Naive B cell (primary cell): ENCODE measurements around the gene RFX6. TPM values are rescaled to one million over a fixed set of nuclear protein-coding genes. Genes with fewer than 3 reads are reported as not detected.
"Not testable (repeated sequence)": the region's sequence is repeated elsewhere in the genome, so short reads cannot be mapped to it uniquely, and the experiment has no call there.

ENCODE experiments used
- ATAC-seq, 2 donors: fragments of 150-1000 bp; cut with Tn5 transposase; 2 replicates each; pipeline ENCODE4 v1.10.0; 2021; ENCODE audit warnings: low read depth in 2 of 2, mild to moderate bottlenecking in 2 of 2, moderate library complexity in 2 of 2
- DNase-seq: peaks from one replicate; pipeline ENCODE4 v3.0.0; 2022
- H3K27ac Mint-ChIP-seq, 6 donors: one replicate each; pipeline ENCODE4 v1.8.0; 2020 to 2022; ENCODE audit warnings: mild to moderate bottlenecking in 6 of 6, mixed read lengths in 6 of 6, moderate library complexity in 5 of 6, inconsistent platforms in 2 of 6
- H3K27me3 Mint-ChIP-seq, 3 donors: one replicate each; pipeline ENCODE4 v1.8.0; 2021 to 2022; ENCODE audit warnings: mixed read lengths in 3 of 3, mild to moderate bottlenecking in 1 of 3
- H3K36me3 Mint-ChIP-seq, 2 donors: one replicate each; pipeline ENCODE4 v1.8.0; 2020 to 2022; ENCODE audit warnings: mixed read lengths in 2 of 2, inconsistent platforms in 1 of 2, mild to moderate bottlenecking in 1 of 2
- H3K4me1 Mint-ChIP-seq, 3 donors: one replicate each; pipeline ENCODE4 v1.8.0; 2020 to 2022; ENCODE audit warnings: mixed read lengths in 3 of 3, inconsistent platforms in 1 of 3, mild to moderate bottlenecking in 1 of 3, moderate library complexity in 1 of 3
- H3K4me3 Mint-ChIP-seq, 8 donors: one replicate each; pipeline ENCODE4 v1.8.0; 2020 to 2022; ENCODE audit warnings: mild to moderate bottlenecking in 8 of 8, mixed read lengths in 8 of 8, moderate library complexity in 8 of 8, inconsistent platforms in 2 of 8
- H3K9me3 Mint-ChIP-seq, 7 donors: one replicate each; pipeline ENCODE4 v1.8.0; 2020 to 2022; ENCODE audit warnings: mixed read lengths in 7 of 7, mild to moderate bottlenecking in 5 of 7, inconsistent platforms in 2 of 7, moderate library complexity in 1 of 7
- polyA plus RNA-seq, 6 donors: library from polyadenylated mRNA; unstranded; fragments of 300-500 nt; fragmentation: Illumina TruSeq; gene quantifications; one replicate each; pipeline ENCODE4 v1.2.3, GENCODE V29; 2021; ENCODE audit warnings: low read depth in 6 of 6

Gene RFX6
- polyA plus RNA-seq: not detected

GRCh38 chr6:116876635-116877611 lies at the start of gene RFX6:
Gene RFX6, plus strand, starts transcription at chr6:116877242. Its CDS starts 34 bp downstream, at chr6:116877276.
- Mint-ChIP-seq H3K27ac (no peak within 1 kb of the TSS), H3K4me3 (peak within 1 kb of the TSS in 7 of 8 donors; percentile 42 to 88 (median 71)), H3K9me3 (peaks cover 0 to 22% (median 4%) of the 10 kb centered on the region in 7 donors), H3K27me3 (peaks cover 26 to 41% (median 36%) of the 10 kb centered on the region in 3 donors), H3K4me1 (peaks cover 8 to 15% (median 10%) of the 10 kb centered on the region in 3 donors), H3K36me3 (peaks cover 0 to 7% of the 10 kb centered on the region in 2 donors)
- DNase-seq: no peak
- ATAC-seq: no peak

- H3K4me3 Mint-ChIP-seq: no peak overlapping the region
- no peaks in the 10 kb centered on the region for H3K27me3 Mint-ChIP-seq
- H3K4me1 Mint-ChIP-seq: no peaks in the 10 kb centered on the region
- peaks cover 0 to 8% of the 10 kb centered on the region in 2 donors for H3K36me3 Mint-ChIP-seq
- ATAC-seq: no peak
- peak overlapping the region in 1 of 6 donors; percentile 56 for H3K27ac Mint-ChIP-seq
- DNase-seq: no peak
- H3K9me3 Mint-ChIP-seq: peaks cover 4 to 25% (median 16%) of the 10 kb centered on the region in 7 donors
Observed at GRCh38 chr6:116827561-116828240, 49.3 kb upstream of the RFX6 start.

GRCh38 chr6:116828983-116829382 lies 48.1 kb upstream of the RFX6 start, which contains the start of gene GPRC6A:
Gene GPRC6A, minus strand, starts transcription at chr6:116829083. Its CDS starts 70 bp downstream, at chr6:116829013.
- peaks cover 0 to 13% (median 6%) of the 10 kb centered on the region in 7 donors for H3K9me3 Mint-ChIP-seq

GRCh38 chr6:116834526-116834925 lies 42.5 kb upstream of the RFX6 start:
- DNase-seq, H3K27ac Mint-ChIP-seq, H3K9me3 Mint-ChIP-seq, H3K36me3 Mint-ChIP-seq, H3K4me1 Mint-ChIP-seq, ATAC-seq, H3K4me3 Mint-ChIP-seq: not testable (repeated sequence)
- peaks cover 2 to 22% (median 12%) of the 10 kb centered on the region in 3 donors for H3K27me3 Mint-ChIP-seq

More at GRCh38 chr6:116828983-116829382, 48.1 kb upstream of the RFX6 start, which contains the start of gene GPRC6A:
- H3K4me3 Mint-ChIP-seq: no peak within 1 kb of the TSS
- no peaks in the 10 kb centered on the region for H3K4me1 Mint-ChIP-seq
- DNase-seq (no peak), ATAC-seq (no peak)
- peaks cover 0 to 4% of the 10 kb centered on the region in 2 donors for H3K36me3 Mint-ChIP-seq
- H3K27me3 Mint-ChIP-seq: peaks cover 0 to 6% (median 0%) of the 10 kb centered on the region in 3 donors
- H3K27ac Mint-ChIP-seq: no peak within 1 kb of the TSS

GRCh38 chr6:116836606-116837342 lies 40.3 kb upstream of the RFX6 start:
- peaks cover 4 to 22% (median 12%) of the 10 kb centered on the region in 3 donors for H3K27me3 Mint-ChIP-seq
- no peak overlapping the region for H3K4me3 Mint-ChIP-seq
- no peak for ATAC-seq
- DNase-seq: no peak
- H3K27ac Mint-ChIP-seq: no peak overlapping the region
- H3K9me3 Mint-ChIP-seq: peaks cover 0 to 7% (median 2%) of the 10 kb centered on the region in 7 donors
- no peaks in the 10 kb centered on the region for H3K36me3 Mint-ChIP-seq
- H3K4me1 Mint-ChIP-seq: no peaks in the 10 kb centered on the region

GRCh38 chr6:116840091-116840490 lies 37.0 kb upstream of the RFX6 start:
- no peak overlapping the region for H3K27ac Mint-ChIP-seq
- no peaks in the 10 kb centered on the region for H3K4me1 Mint-ChIP-seq
- ATAC-seq (no peak), DNase-seq (no peak)
- H3K9me3 Mint-ChIP-seq: peaks cover 0 to 5% (median 0%) of the 10 kb centered on the region in 7 donors
- H3K4me3 Mint-ChIP-seq: no peak overlapping the region
- peaks cover 4 to 8% (median 6%) of the 10 kb centered on the region in 3 donors for H3K27me3 Mint-ChIP-seq
- no peaks in the 10 kb centered on the region for H3K36me3 Mint-ChIP-seq

DNA sequence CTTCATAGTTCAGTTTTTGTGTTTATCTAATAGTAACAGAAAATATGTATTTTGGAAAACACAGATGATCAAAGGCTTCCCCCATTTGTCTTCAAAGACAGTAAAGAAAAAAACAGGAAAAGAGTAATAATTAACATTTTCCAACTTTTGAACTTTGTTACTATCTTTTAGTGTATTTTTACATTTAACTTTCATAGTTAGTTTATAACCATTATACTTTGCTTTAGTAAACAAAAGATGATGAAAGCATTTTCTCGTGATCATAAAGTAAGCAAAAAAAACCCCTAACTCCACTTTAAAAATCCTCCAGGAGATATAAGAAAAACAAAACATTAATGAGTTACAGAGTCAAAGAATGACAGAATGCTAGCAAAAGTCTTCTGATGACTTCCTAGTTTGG lies 34.6 kb upstream of the RFX6 start:
- no peak for DNase-seq
- Mint-ChIP-seq H3K27me3 (peaks cover 0 to 4% (median 0%) of the 10 kb centered on the region in 3 donors), H3K27ac (no peak overlapping the region), H3K4me3 (no peak overlapping the region), H3K9me3 (peaks cover 0 to 5% (median 0%) of the 10 kb centered on the region in 7 donors), H3K4me1 (no peaks in the 10 kb centered on the region), H3K36me3 (no peaks in the 10 kb centered on the region)
- no peak for ATAC-seq

GRCh38 chr6:116847227-116847626 lies 29.8 kb upstream of the RFX6 start:
- Mint-ChIP-seq H3K4me1 (no peaks in the 10 kb centered on the region), H3K27me3 (peaks cover 5 to 21% (median 12%) of the 10 kb centered on the region in 3 donors), H3K36me3 (peaks cover 0 to 4% of the 10 kb centered on the region in 2 donors), H3K27ac (no peak overlapping the region), H3K4me3 (no peak overlapping the region), H3K9me3 (peaks cover 0 to 11% (median 2%) of the 10 kb centered on the region in 7 donors)
- DNase-seq (no peak), ATAC-seq (no peak)

- no peak for DNase-seq
Observed at GRCh38 chr6:116858060-116858459, 19.0 kb upstream of the RFX6 start.

GRCh38 chr6:116859264-116859663 lies 17.8 kb upstream of the RFX6 start:
- no peaks in the 10 kb centered on the region for H3K4me1 Mint-ChIP-seq
- H3K36me3 Mint-ChIP-seq: peaks cover 0 to 13% of the 10 kb centered on the region in 2 donors
- DNase-seq (no peak), ATAC-seq (no peak)
- H3K27ac Mint-ChIP-seq: no peak overlapping the region
- no peaks in the 10 kb centered on the region for H3K27me3 Mint-ChIP-seq
- peaks cover 16 to 54% (median 30%) of the 10 kb centered on the region in 7 donors for H3K9me3 Mint-ChIP-seq
- no peak overlapping the region for H3K4me3 Mint-ChIP-seq

More at GRCh38 chr6:116858060-116858459, 19.0 kb upstream of the RFX6 start:
- no peak for ATAC-seq
- H3K9me3 Mint-ChIP-seq: peaks cover 21 to 62% (median 34%) of the 10 kb centered on the region in 7 donors
- no peaks in the 10 kb centered on the region for H3K27me3 Mint-ChIP-seq
- no peak overlapping the region for H3K4me3 Mint-ChIP-seq
- H3K36me3 Mint-ChIP-seq: peaks cover 0 to 19% of the 10 kb centered on the region in 2 donors
- H3K4me1 Mint-ChIP-seq: no peaks in the 10 kb centered on the region
- H3K27ac Mint-ChIP-seq: no peak overlapping the region

DNA sequence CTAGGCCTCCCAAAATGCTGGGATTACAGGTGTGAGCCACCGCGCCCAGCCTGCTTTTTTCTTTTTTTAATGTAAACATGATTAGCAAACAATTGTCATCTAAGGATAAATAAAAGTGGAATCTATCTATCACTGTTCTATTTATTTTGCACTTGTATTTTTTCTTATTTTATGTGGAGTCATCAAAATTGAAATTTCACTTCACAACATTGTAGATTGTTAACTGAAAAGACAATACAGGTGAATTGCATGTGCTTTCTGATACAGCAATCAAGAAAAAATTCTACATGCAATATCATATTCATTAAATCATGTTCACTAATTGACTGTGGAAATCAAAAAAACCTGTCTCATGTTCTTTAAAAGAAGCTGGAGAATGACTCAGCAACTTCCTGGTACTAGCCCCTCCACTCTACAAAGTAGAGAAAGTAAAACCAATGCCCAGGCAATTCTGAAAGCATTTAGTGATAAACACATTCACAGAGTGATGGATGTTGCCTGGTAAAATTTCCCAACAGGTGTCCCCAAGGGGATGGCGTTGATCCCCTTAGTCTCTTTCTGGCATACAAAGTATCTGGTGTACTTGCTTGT lies 10.7 kb upstream of the RFX6 start:
- Mint-ChIP-seq H3K36me3 (no peaks in the 10 kb centered on the region), H3K4me3 (no peak overlapping the region), H3K27ac (no peak overlapping the region), H3K27me3 (peaks cover 5 to 9% (median 5%) of the 10 kb centered on the region in 3 donors), H3K4me1 (no peaks in the 10 kb centered on the region), H3K9me3 (peaks cover 0 to 15% (median 3%) of the 10 kb centered on the region in 7 donors)
- DNase-seq (no peak), ATAC-seq (no peak)

DNA sequence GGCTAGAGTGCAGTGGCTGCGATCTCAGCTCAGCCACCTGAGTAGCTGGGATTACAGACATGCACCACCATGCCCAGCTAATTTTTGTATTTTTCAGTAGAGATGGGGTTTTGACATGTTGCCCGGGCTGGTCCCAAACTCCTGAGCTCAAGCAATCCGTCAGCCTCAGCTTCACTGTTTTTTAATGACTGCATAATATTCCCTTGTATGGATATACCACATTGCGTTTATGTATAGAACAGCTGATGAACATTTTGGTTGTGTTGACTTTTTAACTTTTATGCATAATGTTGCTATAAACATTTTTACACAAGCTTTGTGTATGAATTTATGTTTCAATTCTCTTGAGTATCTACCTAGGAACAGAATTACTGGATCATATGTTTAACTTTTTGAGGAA lies 4.3 kb upstream of the RFX6 start:
- Mint-ChIP-seq H3K27me3 (peaks cover 29 to 46% (median 36%) of the 10 kb centered on the region in 3 donors), H3K36me3 (peaks cover 0 to 7% of the 10 kb centered on the region in 2 donors), H3K27ac (no peak overlapping the region)

More for the DNA sequence above, 4.3 kb upstream of the RFX6 start:
- DNase-seq: no peak
- peaks cover 8 to 14% (median 10%) of the 10 kb centered on the region in 3 donors for H3K4me1 Mint-ChIP-seq
- H3K9me3 Mint-ChIP-seq: peaks cover 2 to 33% (median 8%) of the 10 kb centered on the region in 7 donors
- ATAC-seq: no peak
- peak overlapping the region in 1 of 8 donors; percentile 54 for H3K4me3 Mint-ChIP-seq
